Stimulated activated CD8-positive, alpha-beta memory T cell treated with anti-CD3 and anti-CD28 coated beads, Interleukin-15, amount 100 ng/mL, for 1 hour (primary cell): ENCODE data around the gene WDR93.
"Not testable (repeated sequence)": the region's sequence is repeated elsewhere in the genome, so short reads cannot be mapped to it uniquely, and the experiment has no call there.

Experiments used
- DNase-seq: peaks from one replicate; pipeline ENCODE4 v3.0.0-alpha.2; 2020; ENCODE audit warnings: low read depth

The WDR93 gene

GRCh38 chr15:89685995-89686394 is 4.6 kb upstream of the WDR93 start:
- no peak for DNase-seq

GRCh38 chr15:89686522-89686921 is 4.1 kb upstream of the WDR93 start:
- DNase-seq = no peak

- not testable (repeated sequence) for DNase-seq
These were observed 708 bp upstream of the WDR93 start for GRCh38 chr15:89689930-89690275.

- no peak for DNase-seq
These were observed 2.5 kb downstream of the WDR93 start for GRCh38 chr15:89693091-89693490.

DNA sequence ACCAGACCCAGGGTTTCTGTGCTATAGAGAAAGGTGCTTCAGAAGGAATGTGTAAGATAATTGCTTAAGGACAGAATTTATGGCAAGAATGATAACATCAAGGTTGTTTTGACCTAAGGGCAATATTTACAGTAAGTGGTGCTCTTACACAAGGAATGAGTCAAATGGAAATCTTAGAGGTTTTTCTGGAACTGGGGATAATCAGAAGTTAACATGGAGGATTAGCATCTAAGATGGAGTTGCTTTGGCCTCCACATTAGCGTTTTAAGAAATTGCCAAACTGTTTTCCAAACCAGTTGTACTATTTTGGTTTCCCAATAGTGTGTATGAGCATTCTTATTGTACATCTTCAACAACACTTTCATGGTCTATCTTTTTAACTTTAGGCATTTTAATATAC is 3.1 kb downstream of the WDR93 start:
- no peak for DNase-seq

GRCh38 chr15:89695198-89695597 is 4.6 kb downstream of the WDR93 start:
- DNase-seq = no peak

DNA sequence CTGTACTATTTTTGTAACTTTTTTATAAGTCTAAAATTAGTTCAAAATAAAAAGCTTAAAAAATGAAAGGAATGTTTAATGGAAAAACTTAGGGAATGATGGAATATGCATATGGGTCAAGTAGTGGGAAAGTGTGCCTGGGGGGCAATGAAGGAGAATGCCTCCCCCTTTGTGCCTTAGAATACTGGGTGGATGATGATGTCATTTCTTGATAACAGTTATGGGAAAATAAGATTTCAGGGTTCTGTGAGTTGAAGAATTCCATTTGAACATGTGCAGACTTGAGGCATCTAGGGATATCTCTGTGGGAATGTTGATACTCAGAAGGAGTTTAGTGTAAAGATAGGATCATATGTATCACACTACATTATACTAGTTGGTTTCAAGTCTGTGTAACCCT is 13.8 kb downstream of the WDR93 start:
- DNase-seq = no peak

DNA sequence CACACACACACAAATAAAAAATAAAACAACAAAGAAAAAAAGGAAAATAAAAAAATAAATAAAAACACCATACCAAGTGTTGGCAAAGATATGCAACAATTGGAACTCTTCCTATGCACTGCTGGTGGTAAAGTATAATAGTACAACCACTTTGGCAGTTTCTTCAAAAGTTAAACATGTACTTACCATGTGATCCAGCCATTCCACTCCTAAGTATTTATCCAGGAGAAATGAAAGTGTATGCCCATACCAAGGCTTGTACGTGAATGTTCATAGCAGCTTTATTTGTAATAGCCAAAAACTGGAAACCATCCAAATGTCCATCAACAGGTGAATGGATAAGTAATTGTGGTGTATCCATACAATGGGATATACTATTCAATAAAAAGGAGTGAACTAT is 17.0 kb downstream of the WDR93 start:
- no peak for DNase-seq

GRCh38 chr15:89714775-89715174 is 24.2 kb downstream of the WDR93 start:
- DNase-seq = no peak

DNA sequence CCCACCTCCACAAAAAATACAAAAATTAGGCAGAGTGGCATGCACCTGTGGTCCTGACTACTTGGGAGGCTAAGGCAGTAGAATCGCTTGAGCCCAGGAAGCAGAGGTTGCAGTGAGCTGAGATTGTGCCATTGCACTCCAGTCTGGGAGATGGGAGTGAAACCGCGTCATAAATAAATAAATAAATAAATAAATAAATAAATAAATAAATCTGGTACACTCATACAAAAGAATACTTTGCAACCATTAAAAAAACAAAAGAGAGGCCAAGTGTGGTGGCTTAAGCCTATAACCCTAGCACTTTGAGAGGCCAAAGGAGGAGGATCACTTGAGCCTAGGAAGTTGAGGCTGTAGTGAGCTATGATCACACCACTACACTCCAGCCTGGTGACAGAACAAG is 32.4 kb downstream of the WDR93 start:
- no peak for DNase-seq

GRCh38 chr15:89724621-89725020 is 34.0 kb downstream of the WDR93 start:
- DNase-seq = no peak

GRCh38 chr15:89725064-89725463 is 34.5 kb downstream of the WDR93 start:
- DNase-seq = no peak

DNA sequence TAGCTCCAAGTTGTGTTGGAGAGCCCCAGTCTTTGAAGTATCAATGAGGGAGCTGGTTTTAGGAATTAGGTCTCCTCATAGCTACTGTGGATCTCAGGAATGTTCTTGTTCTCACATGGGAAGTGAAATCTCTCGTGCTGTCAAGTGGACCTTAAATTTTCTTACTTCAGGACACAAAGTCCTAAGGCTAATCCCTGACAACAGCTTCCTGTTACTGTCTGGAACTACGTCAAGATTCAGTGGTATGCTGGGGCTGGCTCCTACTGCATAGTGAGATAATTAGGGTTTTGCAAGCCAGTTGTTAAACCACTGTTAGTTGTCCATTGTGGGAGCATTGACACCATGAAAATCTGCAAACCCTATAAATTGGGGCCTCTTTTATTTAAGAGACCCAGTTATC is 37.6 kb downstream of the WDR93 start:
- DNase-seq = no peak

DNA sequence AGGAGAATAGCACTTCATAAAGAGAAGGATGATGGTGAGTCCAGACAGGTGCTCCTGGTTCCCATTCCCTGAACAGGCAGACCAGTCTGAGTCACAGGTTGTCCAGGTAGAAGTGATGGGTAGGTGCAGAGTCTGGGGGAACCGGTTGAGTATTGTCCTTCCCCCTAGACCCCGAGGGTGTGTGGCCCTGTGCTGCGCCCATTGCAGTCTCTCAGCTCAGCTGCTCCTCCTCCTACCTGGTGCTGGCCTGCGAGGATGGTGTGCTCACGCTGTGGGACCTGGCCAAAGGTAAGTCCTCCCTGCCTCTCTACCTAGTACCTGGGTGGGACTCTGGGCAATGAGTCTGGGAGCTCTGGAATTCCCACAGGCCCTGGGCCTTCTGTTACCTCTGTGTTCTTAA is 40.7 kb downstream of the WDR93 start:
- DNase-seq = no peak

DNA sequence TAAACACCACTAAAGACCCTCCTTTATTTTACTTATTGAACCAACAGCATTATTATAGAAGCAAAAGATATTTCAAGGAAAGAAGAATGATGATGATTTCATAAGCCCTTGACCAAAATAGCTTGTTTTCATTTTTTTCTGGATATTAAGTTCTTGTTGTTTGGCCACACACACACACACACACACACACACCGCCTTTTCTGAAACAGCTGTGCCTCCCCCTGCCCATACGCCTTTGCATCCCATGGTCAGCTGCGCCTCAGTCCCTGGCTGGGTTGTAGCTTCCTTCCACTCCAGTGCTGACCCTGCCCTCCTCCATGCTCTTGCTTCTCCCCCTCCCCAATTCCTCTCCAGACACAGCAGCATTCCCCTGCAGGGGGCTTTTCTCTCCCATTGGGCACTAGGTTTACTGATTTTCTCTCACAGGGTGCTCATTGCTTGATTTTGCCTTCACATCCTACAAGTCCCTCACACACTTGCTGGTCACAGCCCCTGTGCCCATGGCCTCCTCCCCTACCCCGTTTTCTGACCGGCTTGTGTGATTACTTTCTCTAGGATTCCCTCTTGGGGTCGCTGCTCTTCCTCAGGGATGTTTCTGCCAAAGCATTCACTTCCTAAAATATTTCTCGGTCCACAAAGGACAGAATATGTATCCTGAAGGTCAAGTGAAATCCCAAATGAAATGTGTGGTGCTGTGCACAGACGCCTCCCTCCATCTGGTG is 42.0 kb downstream of the WDR93 start:
- DNase-seq = no peak

- DNase-seq = no peak
These were observed 45.2 kb downstream of the WDR93 start for GRCh38 chr15:89735773-89736172.

- no peak for DNase-seq
These were observed 49.5 kb downstream of the WDR93 start for GRCh38 chr15:89740137-89740536.

DNA sequence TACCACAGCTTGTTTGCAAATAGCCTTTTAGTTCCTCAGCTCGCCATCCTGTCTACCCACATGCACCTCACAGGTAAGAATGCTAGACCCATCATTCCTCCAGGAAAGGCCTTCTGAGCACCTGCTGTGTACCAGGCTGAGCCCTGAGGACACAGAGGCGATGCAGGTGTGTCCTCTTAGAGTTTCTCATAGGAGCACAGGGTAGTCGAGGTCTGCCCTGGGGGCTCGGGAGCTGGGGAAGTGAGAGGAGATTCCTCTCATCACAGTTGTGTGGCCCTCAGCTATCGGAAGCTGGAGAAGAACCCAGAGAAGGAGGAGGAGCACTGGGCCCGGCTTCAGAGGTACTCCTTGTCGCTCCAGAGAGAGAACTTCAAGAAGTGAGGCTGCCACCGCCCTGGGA is 52.4 kb downstream of the WDR93 start:
- DNase-seq = no peak

DNA sequence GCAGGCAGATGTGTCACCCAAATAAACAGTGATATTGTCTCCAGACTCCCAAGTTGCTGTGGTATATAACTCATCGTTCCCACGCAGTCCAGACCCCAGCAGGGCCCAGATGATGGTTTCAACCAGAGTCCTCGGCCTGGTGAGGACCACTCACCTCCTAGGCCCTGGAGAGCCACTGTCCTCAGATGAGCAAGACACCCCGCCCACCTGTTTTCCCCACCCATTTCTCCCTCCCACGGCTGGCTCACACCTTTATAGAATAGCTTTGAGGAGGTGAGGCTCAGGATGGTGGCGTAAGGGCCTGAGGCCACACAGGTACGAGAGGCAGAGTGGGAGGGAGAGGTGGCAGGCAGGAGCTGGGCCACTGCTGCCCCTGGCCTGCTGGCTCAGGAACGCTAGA is 53.0 kb downstream of the WDR93 start:
- no peak for DNase-seq

GRCh38 chr15:89745131-89745530 is 54.5 kb downstream of the WDR93 start:
- no peak for DNase-seq

DNA sequence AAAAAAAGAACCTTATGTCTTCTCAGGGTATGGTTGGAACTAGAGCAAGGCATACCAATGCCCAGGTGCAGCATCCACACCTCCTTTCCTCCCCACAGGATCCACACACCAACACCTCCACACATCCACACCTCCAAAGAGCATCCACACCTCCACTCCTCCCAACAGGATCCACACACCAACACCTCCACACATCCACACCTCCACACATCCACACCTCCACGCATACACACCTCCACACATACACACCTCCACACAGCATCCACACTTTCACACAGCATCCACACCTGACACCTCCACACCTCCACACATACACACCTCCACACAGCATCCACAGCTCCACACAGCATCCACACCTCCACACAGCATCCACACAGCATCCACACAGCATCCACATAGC is 55.2 kb downstream of the WDR93 start:
- no peak for DNase-seq

GRCh38 chr15:89746386-89746780 is 55.8 kb downstream of the WDR93 start:
- no peak for DNase-seq

GRCh38 chr15:89747708-89748682 is 57.4 kb downstream of the WDR93 start:
- no peak for DNase-seq

DNA sequence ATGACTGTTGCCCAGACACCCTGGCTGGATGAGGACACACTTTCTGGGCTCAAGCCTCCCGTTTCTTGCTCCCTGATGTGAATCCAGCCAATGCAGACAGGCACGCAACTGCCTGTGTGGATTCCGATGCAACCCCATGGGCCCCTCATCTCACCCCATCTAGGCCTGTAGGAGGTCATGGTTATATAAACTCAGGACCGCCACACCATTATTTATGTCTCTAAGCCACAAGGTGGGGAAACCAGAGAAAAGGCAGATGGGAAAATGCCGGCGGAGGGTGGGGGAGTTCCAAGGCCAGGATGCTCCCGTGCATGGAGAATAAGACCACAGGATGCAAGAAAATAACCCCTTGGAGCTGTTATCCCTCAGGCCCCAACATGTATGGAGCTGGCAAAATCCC is 58.4 kb downstream of the WDR93 start:
- no peak for DNase-seq
